T-helper 2 cell treated with Interferon-gamma antibody and Interleukin-4, amounts not matched to agents 100 ng/mL and 5 ng/mL, for 36 hours (primary cell): Measurements from ENCODE around the gene ABCC5. TPM values are rescaled to one million over a fixed set of nuclear protein-coding genes. Genes with fewer than 3 reads are reported as not detected.

Experiments
- intact Hi-C: fragments of 100-400 bp; cut with micrococcal nuclease; formaldehyde crosslinking; loops from one replicate; pipeline ENCODE4 v1.15.1; 2023
- total RNA-seq: library from RNA; stranded (reverse); gene quantifications from 2 replicates; pipeline ENCODE4 v1.2.3, GENCODE V29; 2022

ABCC5 gene
- total RNA-seq, 1 donor from 2014 or later, result 19.1 TPM

- intact Hi-C loops, result no loop called here
These were observed 35.6 kb downstream of the ABCC5 start for GRCh38 chr3:183981990-183982644.

GRCh38 chr3:183980403-183980802 lies 37.3 kb downstream of the ABCC5 start:
- intact Hi-C loops, result no loop called here

DNA sequence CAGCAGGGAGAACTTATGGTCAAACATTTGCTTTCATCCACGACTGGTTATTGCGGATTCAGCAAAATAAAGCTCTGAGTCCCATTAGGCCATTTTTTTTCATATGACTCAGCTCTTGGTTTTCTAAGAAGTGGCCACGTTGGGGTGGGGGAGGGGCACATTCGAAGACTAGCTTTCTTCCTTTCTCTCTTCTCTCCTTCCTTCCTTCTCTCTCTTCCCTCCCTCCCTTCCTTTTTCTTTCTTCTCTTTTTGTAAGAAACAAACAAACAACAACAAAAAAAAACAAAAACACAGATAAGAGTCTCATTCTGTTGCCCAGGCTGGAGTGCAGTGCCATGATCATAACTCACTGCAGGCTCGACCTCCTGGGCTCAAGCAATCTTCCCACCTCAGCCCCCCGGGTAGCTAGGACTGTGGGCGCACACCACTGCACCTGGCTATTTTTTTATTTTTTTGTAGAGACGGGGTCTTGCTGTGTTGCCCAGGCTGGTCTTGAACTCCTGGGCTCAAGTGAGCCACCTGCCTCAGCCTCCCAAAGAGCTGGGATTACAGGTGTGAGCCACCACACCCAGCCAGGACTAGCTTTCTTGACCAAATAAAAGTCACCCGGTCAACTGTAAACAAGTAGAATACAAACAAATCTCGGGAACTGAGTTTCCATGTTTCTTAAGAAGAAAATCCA lies 41.6 kb downstream of the ABCC5 start:
- intact Hi-C loops, result no loop called here

GRCh38 chr3:183968666-183969245 lies 48.9 kb downstream of the ABCC5 start:
- intact Hi-C loops, result no loop called here

GRCh38 chr3:183967693-183968092 lies 50.0 kb downstream of the ABCC5 start:
- intact Hi-C loops, result no loop called here

GRCh38 chr3:183966361-183966791 lies 51.3 kb downstream of the ABCC5 start:
- intact Hi-C loops, result no loop called here

DNA sequence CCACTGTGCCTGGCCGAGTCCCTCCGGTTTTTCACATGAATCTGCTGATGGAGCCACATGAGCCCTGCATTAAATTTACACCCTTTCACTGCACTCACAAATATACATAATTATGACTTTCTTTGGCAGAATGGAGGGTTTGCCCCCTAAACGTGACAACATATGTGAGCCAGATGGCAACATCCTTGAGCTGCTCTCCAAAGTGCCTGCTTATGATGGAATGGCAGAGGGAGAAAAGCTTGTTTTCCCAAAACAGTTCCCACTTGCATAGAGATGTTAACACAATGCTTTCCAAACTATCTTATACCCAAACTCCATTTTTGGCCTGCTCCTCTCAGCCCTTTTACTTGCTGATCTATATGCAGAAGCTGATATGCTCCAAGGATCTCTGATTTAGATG lies 54.9 kb downstream of the ABCC5 start:
- intact Hi-C loops, result no loop called here

- intact Hi-C loops, result no loop called here
These were observed 58.5 kb downstream of the ABCC5 start for GRCh38 chr3:183959214-183959613.

DNA sequence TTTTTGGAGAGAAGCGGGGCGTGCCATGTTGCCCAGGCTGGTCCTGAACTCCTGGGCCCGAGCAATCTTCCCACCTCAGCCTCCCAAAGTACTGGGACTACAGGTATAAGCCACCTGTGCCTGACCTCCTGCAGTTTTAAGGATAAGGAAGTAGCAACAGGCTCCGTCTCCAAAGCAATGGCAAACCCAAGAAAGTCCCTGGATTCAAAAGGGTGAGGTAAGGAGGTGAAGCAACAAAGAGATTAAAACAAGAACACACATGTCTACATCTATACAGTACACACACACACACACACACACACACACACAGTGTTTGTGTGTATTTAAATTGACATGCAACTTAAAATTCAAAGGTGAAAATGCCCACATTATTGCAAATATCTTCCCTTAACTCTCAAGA lies 58.9 kb downstream of the ABCC5 start:
- intact Hi-C loops, result no loop called here

DNA sequence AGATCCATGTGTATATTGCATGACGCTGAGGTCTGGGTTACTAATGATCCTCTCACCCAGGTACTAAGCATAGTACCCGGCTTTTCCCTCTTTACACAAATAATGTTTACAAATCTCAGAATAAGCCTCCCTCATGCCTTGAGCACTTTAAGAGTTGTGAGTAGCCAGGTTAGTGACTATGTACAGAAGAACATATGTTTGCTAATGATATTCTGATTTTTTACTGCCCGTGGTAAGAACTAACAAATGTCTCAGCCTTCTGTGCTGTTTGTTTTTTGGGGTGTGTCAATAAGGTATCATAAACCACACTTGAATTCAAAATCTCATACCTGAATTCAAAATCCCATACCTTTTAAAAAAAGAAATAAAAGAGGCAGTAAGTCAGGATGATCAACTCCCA lies 59.5 kb downstream of the ABCC5 start:
- intact Hi-C loops, result no loop called here

DNA sequence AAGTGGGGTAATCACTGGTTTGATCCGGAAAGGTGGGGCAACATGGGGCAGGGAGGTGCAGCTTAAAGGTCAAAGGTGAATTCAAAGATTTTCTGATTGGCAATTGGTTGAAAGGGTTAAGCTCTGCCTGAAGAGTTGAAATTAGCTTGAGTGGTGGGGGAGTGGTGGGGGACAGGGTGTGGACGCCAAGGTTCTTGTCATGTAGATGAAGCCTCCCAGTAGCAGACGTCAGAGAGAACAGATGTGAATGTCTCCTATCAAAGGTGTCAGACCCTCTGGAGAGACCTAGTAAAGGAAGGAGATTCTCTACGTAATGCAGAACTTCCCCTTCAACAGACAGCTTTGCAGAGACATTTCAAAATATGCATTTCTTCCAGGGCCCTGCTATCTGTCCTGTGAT lies 62.8 kb downstream of the ABCC5 start:
- intact Hi-C loops, result no loop called here

- intact Hi-C loops, result no loop called here
These were observed 64.1 kb downstream of the ABCC5 start for GRCh38 chr3:183953471-183954070.

GRCh38 chr3:183951459-183951858 lies 66.2 kb downstream of the ABCC5 start:
- intact Hi-C loops, result no loop called here

- intact Hi-C loops, result no loop called here
These were observed 68.0 kb downstream of the ABCC5 start for GRCh38 chr3:183949690-183950089.

DNA sequence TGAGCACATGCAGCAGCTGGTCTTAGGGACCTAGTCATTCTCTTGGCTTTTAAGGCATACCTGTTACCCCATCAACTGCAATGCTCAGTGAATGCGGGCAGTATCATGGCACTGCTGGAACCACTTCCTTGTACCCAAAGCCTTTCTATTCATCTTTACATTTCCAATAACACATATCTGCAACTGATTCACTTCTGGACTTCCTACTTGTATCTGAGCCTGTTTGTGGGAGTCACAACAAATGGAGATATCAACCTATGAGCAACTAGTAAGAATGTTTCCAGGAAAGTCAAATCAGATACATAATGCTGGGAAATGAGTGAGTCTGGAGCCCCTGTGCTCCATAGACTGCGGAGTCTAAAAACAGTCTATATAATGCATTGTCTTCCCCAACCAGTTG lies 71.6 kb downstream of the ABCC5 start:
- intact Hi-C loops, result no loop called here

DNA sequence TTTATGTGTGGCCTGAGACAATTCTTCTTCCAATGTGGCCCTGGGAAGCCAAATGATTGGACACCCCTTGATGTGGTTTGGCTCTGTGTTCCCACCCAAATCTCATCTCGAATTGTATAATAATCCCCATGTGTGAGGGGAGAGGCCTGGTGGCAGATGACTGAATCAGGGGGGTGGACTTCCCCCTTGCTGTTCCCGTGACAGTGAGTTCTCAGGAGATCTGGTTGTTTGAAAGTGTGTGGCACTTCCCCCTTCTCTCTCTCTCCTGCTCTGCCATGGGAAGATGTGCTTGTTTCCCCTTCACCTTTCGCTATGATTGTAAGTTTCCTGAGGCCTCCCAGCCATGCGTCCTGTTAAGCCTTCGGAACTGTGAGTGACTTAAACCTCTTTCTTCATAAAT lies 72.9 kb downstream of the ABCC5 start:
- intact Hi-C loops, result no loop called here

GRCh38 chr3:183943739-183944138 lies 73.9 kb downstream of the ABCC5 start:
- intact Hi-C loops, result no loop called here

DNA sequence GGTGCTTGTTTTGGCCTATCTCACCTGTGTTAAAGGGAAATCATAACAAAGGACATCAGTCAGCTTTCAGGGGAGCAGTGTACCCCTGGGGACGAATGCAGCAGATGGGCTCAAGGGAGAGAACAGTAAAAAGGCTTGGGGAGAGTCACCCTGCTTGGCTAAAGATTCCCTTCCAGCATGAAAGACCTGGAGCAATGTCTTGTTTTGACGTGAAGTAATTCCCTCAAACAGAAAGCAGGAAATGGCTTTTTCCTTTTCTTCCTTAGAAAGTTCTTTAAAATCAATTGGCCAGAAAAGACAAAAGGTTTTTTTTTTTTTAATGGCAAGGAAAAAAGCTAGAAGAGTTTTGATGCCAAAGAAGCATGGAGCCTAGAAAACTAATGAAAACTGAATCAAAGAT lies 76.5 kb downstream of the ABCC5 start:
- intact Hi-C loops, result no loop called here

GRCh38 chr3:183937601-183938286 lies 79.9 kb downstream of the ABCC5 start:
- intact Hi-C loops, result no loop called here

DNA sequence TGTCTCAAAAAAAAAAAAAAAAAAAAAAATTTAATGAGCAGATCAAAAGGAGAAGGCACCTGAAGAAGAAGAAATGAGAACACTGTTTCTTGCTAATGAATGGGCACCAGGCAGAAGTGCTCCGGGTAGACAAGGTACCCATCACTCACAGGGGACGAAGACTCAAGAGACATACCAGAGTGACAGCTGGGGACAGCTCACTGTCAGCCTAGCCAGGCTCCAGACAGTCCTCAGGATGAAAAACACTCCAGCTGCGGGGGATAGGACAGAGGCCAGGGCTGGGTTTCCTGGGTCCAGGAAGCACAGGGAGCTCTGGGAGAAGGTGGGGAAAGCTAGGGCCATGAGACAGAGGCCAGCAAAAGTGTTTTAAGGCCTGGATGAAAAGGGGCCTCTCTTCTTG lies 84.5 kb downstream of the ABCC5 start:
- intact Hi-C loops, result no loop called here

DNA sequence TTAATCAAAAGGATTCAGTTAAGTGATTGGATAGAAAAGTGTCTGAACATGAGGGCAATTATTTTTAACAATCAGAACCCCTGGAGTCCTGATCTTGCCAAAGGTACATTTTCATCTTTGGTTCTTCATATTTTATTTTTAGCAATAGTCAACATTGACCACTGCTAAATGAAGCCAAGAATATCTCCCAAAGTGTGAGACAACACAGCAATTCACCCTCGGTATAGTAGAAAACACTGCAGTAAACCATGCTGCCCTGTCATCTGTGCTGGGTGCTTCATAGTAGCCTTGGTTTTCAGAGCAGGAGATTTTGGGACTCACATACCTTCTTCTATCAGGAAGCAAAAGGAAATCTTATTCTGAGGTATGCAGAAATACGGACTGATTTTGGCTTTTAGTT lies 85.8 kb downstream of the ABCC5 start:
- intact Hi-C loops, result no loop called here

DNA sequence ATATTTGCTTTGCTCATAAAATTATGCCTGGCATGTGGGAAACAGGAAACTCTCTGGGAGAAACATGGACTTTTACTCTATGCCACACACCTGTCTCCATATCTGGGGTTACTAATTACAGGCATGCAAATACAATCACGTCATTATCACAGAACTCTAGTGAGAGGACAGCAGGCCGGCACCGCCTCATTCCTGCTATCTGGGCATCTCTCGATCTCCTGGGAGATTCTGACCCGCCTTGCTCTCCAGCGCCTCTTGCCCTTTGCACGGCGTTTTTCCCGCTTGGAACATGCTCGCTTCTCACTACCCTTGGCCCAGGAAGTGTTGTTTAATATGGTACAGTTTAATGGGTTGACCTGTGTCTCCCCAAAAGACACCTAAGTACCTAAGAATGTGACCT lies 87.6 kb downstream of the ABCC5 start:
- intact Hi-C loops, result no loop called here
